Smooth muscle cell (in vitro differentiated cells): Measurements from ENCODE around the gene AFAP1. TPM values are rescaled to one million over a fixed set of nuclear protein-coding genes. Genes with fewer than 3 reads are reported as not detected.

Experiments used
- DNase-seq: peaks from one replicate; lab custom pipeline; 2025; ENCODE audit not compliant: unreplicated experiment; lab: John Stamatoyannopoulos, UW
- H2AFZ ChIP-seq: fragments of 200-600 bp; sonication (generic); 2 replicates; pipeline ENCODE4 v1.6.0; 2016; ENCODE audit warnings: antibody characterized with exemption, low read depth, mild to moderate bottlenecking
- H3F3A ChIP-seq: fragments of 200-600 bp; sonication (generic); 2 replicates; pipeline ENCODE4 v1.6.0; 2017; ENCODE audit warnings: antibody characterized with exemption, low read depth
- H3K27ac ChIP-seq: fragments of 200-600 bp; sonication (generic); 2 replicates; pipeline ENCODE4 v1.5.1; 2016; ENCODE audit warnings: low read depth, mild to moderate bottlenecking
- H3K27me3 ChIP-seq: fragments of 200-600 bp; sonication (generic); 2 replicates; pipeline ENCODE4 v1.6.1; 2016; ENCODE audit warnings: low read depth, mild to moderate bottlenecking
- H3K36me3 ChIP-seq: fragments of 200-600 bp; sonication (generic); 2 replicates; pipeline ENCODE4 v1.5.1; 2016; ENCODE audit warnings: low read depth
- H3K4me1 ChIP-seq: fragments of 200-600 bp; sonication (generic); 2 replicates; pipeline ENCODE4 v1.5.1; 2016; ENCODE audit warnings: low read depth
- H3K4me2 ChIP-seq: fragments of 200-600 bp; sonication (generic); 2 replicates; pipeline ENCODE4 v1.6.0; 2016; ENCODE audit warnings: mild to moderate bottlenecking
- H3K4me3 ChIP-seq: fragments of 200-600 bp; sonication (generic); 2 replicates; pipeline ENCODE4 v1.5.1; 2016; ENCODE audit warnings: mild to moderate bottlenecking
- H3K79me2 ChIP-seq: fragments of 200-600 bp; sonication (generic); 2 replicates; pipeline ENCODE4 v1.6.0; 2016; ENCODE audit warnings: low read depth, mild to moderate bottlenecking
- H3K9ac ChIP-seq: fragments of 200-600 bp; sonication (generic); 2 replicates; pipeline ENCODE4 v1.6.0; 2016; ENCODE audit warnings: low read depth
- H3K9me3 ChIP-seq: fragments of 200-600 bp; sonication (generic); replicated peaks from 2 replicates; pipeline ENCODE4 v1.5.1; 2016; ENCODE audit warnings: low read depth
- H4K20me1 ChIP-seq: fragments of 200-600 bp; sonication (generic); 2 replicates; pipeline ENCODE4 v1.6.0; 2016; ENCODE audit warnings: low read depth
- WGBS: methylation state at CpG from one replicate; pipeline ENCODE4 v1.1.7; 2016; ENCODE audit warnings: low lambda C conversion rate; 5-methylcytosine and 5-hydroxymethylcytosine counted together
- polyA plus RNA-seq: library from polyadenylated mRNA; unstranded; fragments of >200 nt; fragmentation: Nextera tagmentation; extraction: Ambion mirVana; gene quantifications from 2 replicates; pipeline ENCODE4 v1.2.1, GENCODE V29; 2016
- total RNA-seq: library from RNA; depleted of rRNA; stranded (reverse); fragments of >200 nt; gene quantifications from 2 replicates; pipeline ENCODE4 v1.2.3, GENCODE V29; 2014
- TF ChIP-seq, protein P1 (sequence below): fragments of 200-600 bp; sonication (generic); IDR thresholded peaks from 2 replicates; pipeline ENCODE4 v1.5.1; 2017; ENCODE audit warnings: borderline replicate concordance, mild to moderate bottlenecking, antibody characterized with exemption; ENCODE audit not compliant: insufficient read depth, poor library complexity, severe bottlenecking

The AFAP1 gene
- total and polyA plus RNA-seq, 2 experiments from 2014 or later, result 12.6 to 24.8 TPM

DNA sequence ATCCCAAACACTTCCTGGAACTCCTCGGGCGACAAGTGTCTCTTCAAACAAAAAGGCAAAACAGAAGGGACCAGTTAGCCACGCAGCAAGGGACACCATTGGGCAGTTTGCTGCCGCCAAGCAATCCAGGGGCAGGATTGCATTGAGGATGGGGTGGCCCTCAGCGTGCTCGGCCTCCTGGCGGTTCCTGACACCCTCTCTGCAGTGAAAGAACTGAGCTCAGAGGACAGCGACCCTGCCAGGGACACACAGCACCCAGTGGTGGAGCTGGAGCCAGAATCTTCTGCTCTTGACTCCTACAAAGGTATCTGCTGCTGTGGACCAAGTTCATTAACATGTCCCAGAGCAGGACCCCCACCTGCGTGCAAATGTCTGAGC lies 27.4 kb upstream of the AFAP1 start:
- Histone ChIP-seq H2AFZ (no peak overlapping the region), H3K9ac (no peak overlapping the region), H3K4me1 (peaks cover 10% of the 10 kb centered on the region), H3K79me2 (no peaks in the 10 kb centered on the region), H3K4me2 (no peak overlapping the region), H4K20me1 (no peaks in the 10 kb centered on the region), H3F3A (peaks cover 23% of the 10 kb centered on the region), H3K36me3 (no peaks in the 10 kb centered on the region), H3K4me3 (no peak overlapping the region), H3K27me3 (no peaks in the 10 kb centered on the region), H3K27ac (no peak overlapping the region), H3K9me3 (no peaks in the 10 kb centered on the region)
- TF ChIP-seq, protein P1, sequence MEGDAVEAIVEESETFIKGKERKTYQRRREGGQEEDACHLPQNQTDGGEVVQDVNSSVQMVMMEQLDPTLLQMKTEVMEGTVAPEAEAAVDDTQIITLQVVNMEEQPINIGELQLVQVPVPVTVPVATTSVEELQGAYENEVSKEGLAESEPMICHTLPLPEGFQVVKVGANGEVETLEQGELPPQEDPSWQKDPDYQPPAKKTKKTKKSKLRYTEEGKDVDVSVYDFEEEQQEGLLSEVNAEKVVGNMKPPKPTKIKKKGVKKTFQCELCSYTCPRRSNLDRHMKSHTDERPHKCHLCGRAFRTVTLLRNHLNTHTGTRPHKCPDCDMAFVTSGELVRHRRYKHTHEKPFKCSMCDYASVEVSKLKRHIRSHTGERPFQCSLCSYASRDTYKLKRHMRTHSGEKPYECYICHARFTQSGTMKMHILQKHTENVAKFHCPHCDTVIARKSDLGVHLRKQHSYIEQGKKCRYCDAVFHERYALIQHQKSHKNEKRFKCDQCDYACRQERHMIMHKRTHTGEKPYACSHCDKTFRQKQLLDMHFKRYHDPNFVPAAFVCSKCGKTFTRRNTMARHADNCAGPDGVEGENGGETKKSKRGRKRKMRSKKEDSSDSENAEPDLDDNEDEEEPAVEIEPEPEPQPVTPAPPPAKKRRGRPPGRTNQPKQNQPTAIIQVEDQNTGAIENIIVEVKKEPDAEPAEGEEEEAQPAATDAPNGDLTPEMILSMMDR, result no peak
- 92% methylated on average over 9 of the region's 9 CpGs for WGBS
- DNase-seq, result no peak

DNA sequence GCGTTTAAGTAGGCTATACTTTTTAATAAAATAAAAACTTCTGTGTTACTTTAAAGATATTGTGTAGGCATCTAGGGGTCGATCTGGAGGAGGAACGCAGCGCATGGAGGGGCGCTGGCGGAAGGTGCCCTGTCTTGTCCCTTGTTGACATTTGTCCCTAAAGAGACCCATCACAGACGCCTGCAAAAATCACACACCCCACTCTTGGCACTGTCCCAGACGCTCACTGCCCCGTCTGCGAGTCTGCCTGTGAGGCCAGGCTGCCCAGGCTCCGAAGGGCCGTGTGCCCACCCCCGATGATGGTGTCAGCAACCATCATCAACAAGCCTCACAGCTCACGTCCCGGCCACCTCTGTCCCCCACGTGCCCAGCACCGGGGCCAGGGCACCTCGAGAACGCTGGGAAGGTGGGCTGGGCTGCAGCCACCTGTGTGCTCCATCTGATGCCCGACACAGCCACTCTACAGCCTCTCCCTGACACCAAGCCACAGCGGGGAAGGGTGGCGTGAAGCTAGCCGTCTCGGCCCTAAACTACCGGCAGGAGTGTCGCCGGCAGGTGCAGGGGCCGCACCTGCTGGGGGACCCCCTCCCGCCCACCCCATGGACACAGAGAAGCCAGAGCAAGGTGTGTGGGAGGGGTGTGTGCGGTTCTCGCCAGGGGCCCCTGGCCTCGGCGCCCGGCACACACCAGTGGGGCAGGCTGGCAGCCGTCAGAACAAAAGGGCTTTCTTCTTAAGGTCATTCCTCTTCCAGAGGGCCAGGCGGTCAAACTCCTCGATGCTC lies 26.8 kb upstream of the AFAP1 start:
- peaks cover 12% of the 10 kb centered on the region for H3K4me1 ChIP-seq
- peaks cover 25% of the 10 kb centered on the region for H3F3A ChIP-seq
- 93% methylated on average over 36 of the region's 37 CpGs for WGBS
- no peaks in the 10 kb centered on the region for H3K9me3 ChIP-seq
- no peak overlapping the region for H2AFZ ChIP-seq
- no peaks in the 10 kb centered on the region for H4K20me1 ChIP-seq
- DNase-seq, result no peak
- no peak overlapping the region for H3K4me2 ChIP-seq
- H3K36me3 ChIP-seq, result no peaks in the 10 kb centered on the region
- H3K27ac ChIP-seq, result no peak overlapping the region
- TF ChIP-seq, protein P1, result no peak
- no peak overlapping the region for H3K4me3 ChIP-seq
- no peak overlapping the region for H3K9ac ChIP-seq
- H3K79me2 ChIP-seq, result no peaks in the 10 kb centered on the region
- H3K27me3 ChIP-seq, result no peaks in the 10 kb centered on the region

DNA sequence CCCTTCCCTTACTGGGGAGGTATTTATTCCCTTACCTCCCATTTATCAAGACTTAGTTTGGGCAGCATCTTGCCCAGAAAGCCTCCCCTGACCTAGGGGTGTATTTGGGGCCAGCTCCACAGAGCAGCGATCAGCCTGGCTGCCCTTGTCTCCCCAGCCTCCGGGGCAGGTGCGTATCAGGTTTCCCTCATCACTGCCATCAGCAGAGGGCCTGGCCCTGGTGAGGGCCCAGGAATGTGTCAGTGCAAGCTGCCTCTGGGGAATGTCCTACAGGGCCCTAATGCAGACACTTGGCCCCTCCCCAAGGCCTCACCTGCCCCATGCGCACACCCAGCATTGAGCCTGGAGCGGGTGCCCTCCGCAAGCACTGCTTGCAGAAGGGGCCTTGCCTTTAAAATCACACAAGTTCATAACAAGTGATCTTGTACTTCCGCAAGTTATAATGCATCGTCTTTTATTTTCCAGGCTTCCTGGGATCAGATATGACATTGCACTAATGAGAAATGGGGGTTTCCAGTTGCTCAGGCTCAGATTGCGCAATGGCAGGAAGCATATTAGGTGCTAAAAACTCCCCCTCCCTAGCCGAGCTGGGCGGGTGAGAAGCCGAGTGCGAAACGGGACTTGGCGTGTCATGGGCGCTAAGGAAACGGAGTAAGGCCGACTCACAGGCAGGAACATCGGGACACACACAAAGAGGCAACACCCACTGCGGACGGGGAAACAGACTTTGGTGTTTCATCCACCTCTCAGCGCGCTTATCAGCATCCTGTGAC lies 25.4 kb upstream of the AFAP1 start:
- Histone ChIP-seq H3K4me3 (no peak overlapping the region), H3K79me2 (no peaks in the 10 kb centered on the region), H3F3A (peaks cover 24% of the 10 kb centered on the region), H3K9me3 (no peaks in the 10 kb centered on the region), H3K27me3 (no peaks in the 10 kb centered on the region), H3K9ac (no peak overlapping the region), H2AFZ (no peak overlapping the region), H3K27ac (no peak overlapping the region), H3K4me2 (no peak overlapping the region), H3K4me1 (peaks cover 11% of the 10 kb centered on the region), H4K20me1 (no peaks in the 10 kb centered on the region), H3K36me3 (no peaks in the 10 kb centered on the region)
- no peak for DNase-seq
- TF ChIP-seq, protein P1, result no peak
- WGBS, result 80% methylated on average over 23 of the region's 23 CpGs
